Pancreas (tissue), 10 donors: Measurements from ENCODE around the gene NUP58. TPM values are rescaled to one million over a fixed set of nuclear protein-coding genes. Genes with fewer than 3 reads are reported as not detected.
A peak's percentile ranks its signal among the peaks of the same experiment; 100 is the strongest.

Source experiments
- ATAC-seq, 4 donors: fragments of 200-7000 bp; cut with Tn5 transposase; one replicate each; pipeline versions ENCODE4 v1.8.0 to v1.9.1; 2020; ENCODE audit warnings: mild to moderate bottlenecking in 4 of 4, moderate library complexity in 4 of 4
- DNase-seq, 6 donors: peaks; one replicate each; pipeline ENCODE4 v3.0.0-alpha.2; 2020
- FAIRE-seq: peaks from 2 replicates; lab custom pipeline; 2012; peaks lifted over from hg19 to GRCh38; lab: Jason Lieb, UNC
- H3K27ac ChIP-seq, 4 donors: fragments of 200-600 bp; sonication (generic); 1 replicate in 3 of 4; 2 replicates in 1 of 4; pipeline versions ENCODE4 v1.5.0 to v1.8.0; 2020
- H3K27me3 ChIP-seq, 4 donors: fragments of 200-600 bp; one replicate each; pipeline ENCODE4 v1.8.0; 2021
- H3K36me3 ChIP-seq, 3 donors: fragments of 200-600 bp; sonication (generic) in 1 of 3; one replicate each; pipeline versions ENCODE4 v1.5.0 to v1.8.0; 2020 to 2021
- H3K4me1 ChIP-seq, 3 donors: fragments of 200-600 bp; one replicate each; pipeline ENCODE4 v1.8.0; 2021
- H3K4me3 ChIP-seq, 4 donors: fragments of 200-600 bp; sonication (generic) in 2 of 4; one replicate each; pipeline versions ENCODE4 v1.5.0 to v1.8.0; 2020 to 2021
- H3K9me3 ChIP-seq, 4 donors: fragments of 200-600 bp; one replicate each; pipeline ENCODE4 v1.8.0; 2021
- CTCF ChIP-seq, 4 donors: fragments of 200-600 bp; sonication (generic) in 3 of 4; IDR thresholded peaks; one replicate each; pipeline versions ENCODE4 v1.5.0 to v1.8.0; 2021; ENCODE audit warnings: antibody characterized with exemption in 4 of 4
- WGBS, 2 donors: extraction: QIAGEN DNeasy Blood & Tissue Kit; methylation state at CpG; one replicate each; pipeline ENCODE4 v1.1.7; 2013; 5-methylcytosine and 5-hydroxymethylcytosine counted together
- intact Hi-C, 3 donors: fragments of 100-400 bp; cut with DNase I; formaldehyde crosslinking; loops; one replicate each; pipeline versions ENCODE4 v1.11.1 to v1.14.2; 2022
- polyA plus RNA-seq, 2 donors: library from polyadenylated mRNA; stranded (reverse); fragments of 200-250 nt; gene quantifications; one replicate each; pipeline ENCODE4 v1.2.3, GENCODE V29; 2013
- total RNA-seq, 6 donors: library from RNA; stranded (reverse); fragmentation: NEBNext Ultra II Directional in 4 of 6; extraction: Animal tissue kit (Norgen Biotek cat#: 25700) in 4 of 6; gene quantifications; one replicate each; pipeline versions ENCODE4 v1.2.1 to v1.2.4, GENCODE V29; 2021 to 2023
- donor health status: healthy with polysubstance abuse.
- donor health status: DM: no; HTN: no; CAD: no; lungs with moderate emphysema.
- donor health status: DM: no; HTN: no; CAD: no.
- donor health status: control.
- donor health status: control.
- donor health status: Bipolar disorder and iron deficiency.
- donor health status: DM: yes; HTN: yes; CAD: no.
- donor health status: DM: no; HTN: no; CAD: no.
- donor health status: DM: no; HTN: no; CAD: no.
- donor health status: DM: yes; HTN: yes; CAD: no.

NUP58 gene
- total and polyA plus RNA-seq, 8 donors = 6.1 to 22.3 (median 12.6) TPM

GRCh38 chr13:25365720-25366235, 64.4 kb downstream of the NUP58 start:
- WGBS, 2 donors = 84 to 91% methylated on average over 32 of the region's 32 CpGs
- no peak for TF ChIP-seq CTCF (IDR thresholded peaks at IDR 0.05)
- Histone ChIP-seq H3K4me1 (no peaks in the 10 kb centered on the region), H3K4me3 (no peak overlapping the region), H3K9me3 (no peaks in the 10 kb centered on the region), H3K36me3 (no peaks in the 10 kb centered on the region), H3K27ac (no peak overlapping the region), H3K27me3 (peaks cover 0 to under 1% (median 0%) of the 10 kb centered on the region in 4 donors)
- ATAC-seq (no peak), FAIRE-seq (no peak), DNase-seq (no peak)
- intact Hi-C loops = no loop called here

- Histone ChIP-seq H3K9me3 (no peaks in the 10 kb centered on the region), H3K27me3 (peaks cover 0 to 8% (median 0%) of the 10 kb centered on the region in 4 donors), H3K4me3 (peak overlapping the region in 2 of 4 donors; percentile 26 to 37), H3K27ac (no peak overlapping the region), H3K4me1 (no peaks in the 10 kb centered on the region), H3K36me3 (no peaks in the 10 kb centered on the region)
- DNase-seq (no peak), ATAC-seq (peak in 2 of 4 donors; percentile 42 to 53), FAIRE-seq (no peak)
- TF ChIP-seq CTCF (IDR thresholded peaks at IDR 0.05) = no peak
- 11 to 14% methylated on average over 20 of the region's 20 CpGs for WGBS, 2 donors
- intact Hi-C loops = no loop called here
Measured at GRCh38 chr13:25371158-25371874, 69.9 kb downstream of the NUP58 start.

DNA sequence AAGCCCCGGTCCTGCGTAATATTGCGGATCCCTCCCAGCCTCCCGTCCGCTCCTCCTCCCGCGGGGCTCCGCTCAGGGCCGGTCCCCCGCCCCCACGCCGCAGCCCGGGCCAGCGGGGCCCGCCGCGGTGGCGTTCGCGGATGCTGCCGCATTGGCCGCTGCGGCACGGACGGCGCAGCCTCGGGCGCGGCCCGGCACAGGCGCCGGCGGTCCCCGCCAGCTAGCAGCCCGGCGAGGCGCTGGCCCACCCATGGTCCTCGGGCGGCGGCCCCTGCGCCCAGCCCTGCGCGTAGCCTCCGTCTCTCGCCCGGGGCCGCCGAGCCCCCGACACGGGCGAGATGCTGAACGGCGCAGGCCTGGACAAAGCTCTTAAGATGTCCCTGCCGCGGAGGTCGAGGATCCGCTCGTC, 70.5 kb downstream of the NUP58 start, which contains the start of gene ATP8A2:
Gene ATP8A2, plus strand, starts transcription at position 100 of the 409 bp plus-strand sequence. Its CDS starts 239 bp downstream, at position 339.
- peaks cover 0 to 8% (median 0%) of the 10 kb centered on the region in 4 donors for H3K27me3 ChIP-seq
- TF ChIP-seq CTCF (IDR thresholded peaks at IDR 0.05) = no peak
- intact Hi-C loops = no loop called here
- ATAC-seq (peak; percentile 31 to 59 (median 42)), DNase-seq (no peak), FAIRE-seq (no peak)
- no peaks in the 10 kb centered on the region for H3K36me3 ChIP-seq
- 0 to 1% methylated on average over 34 to 58 of the region's 58 CpGs for WGBS, 2 donors
- H3K4me3 ChIP-seq = peak within 1 kb of the TSS in 2 of 4 donors; percentile 26 to 37
- H3K27ac ChIP-seq = no peak within 1 kb of the TSS
- H3K9me3 ChIP-seq = no peaks in the 10 kb centered on the region
- no peaks in the 10 kb centered on the region for H3K4me1 ChIP-seq

DNA sequence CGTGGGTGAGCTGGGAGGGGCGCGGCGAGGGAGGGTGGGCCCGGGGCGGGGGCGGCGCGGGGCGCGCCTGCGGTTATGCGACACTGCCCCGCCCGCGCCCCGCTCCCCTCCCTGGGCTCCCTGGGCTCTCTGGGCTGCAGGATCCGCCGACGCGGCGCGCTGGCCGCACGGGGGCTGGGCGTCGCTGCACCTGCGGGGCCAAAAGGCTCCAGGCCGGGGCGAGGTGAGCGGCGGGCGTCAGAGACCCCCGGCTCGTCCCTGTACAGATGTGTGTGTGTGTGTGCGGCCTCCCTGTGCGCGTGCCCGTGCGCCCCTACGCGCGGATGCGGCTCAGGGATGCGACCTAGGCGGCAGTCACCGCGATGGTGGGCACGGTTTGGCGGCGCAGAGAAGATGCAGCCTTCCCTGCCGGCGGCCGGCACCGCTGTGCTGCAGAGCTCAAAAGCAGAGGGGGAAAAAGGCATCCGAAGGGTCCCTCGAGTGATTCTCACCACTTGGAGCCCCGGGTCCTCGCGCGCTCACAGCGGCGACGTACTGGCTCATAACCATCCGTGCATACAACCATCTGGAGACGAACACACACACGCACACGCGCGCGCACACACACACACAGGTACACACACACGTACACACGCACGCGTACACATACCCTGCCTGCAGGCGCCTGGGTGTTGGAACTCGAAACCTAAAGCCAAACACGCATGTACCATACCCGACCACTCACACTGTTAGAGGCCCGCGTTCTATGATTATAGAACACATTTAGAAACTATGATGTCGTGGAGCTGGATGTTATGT, 71.1 kb downstream of the NUP58 start:
- ATAC-seq = peak in 1 of 4 donors; percentile 31
- no peak overlapping the region for H3K27ac ChIP-seq
- FAIRE-seq = no peak
- H3K9me3 ChIP-seq = no peaks in the 10 kb centered on the region
- intact Hi-C loops = no loop called here
- WGBS, 2 donors = 8 to 10% methylated on average over 79 to 82 of the region's 82 CpGs
- peak in 1 of 6 donors; percentile 69 for DNase-seq
- no peak for TF ChIP-seq CTCF (IDR thresholded peaks at IDR 0.05)
- H3K4me3 ChIP-seq = peak overlapping the region in 2 of 4 donors; percentile 26 to 37
- no peaks in the 10 kb centered on the region for H3K36me3 ChIP-seq
- H3K4me1 ChIP-seq = no peaks in the 10 kb centered on the region
- peaks cover 0 to 8% (median 0%) of the 10 kb centered on the region in 4 donors for H3K27me3 ChIP-seq
